Measurements from ENCODE around the gene ZNF3. TPM values are rescaled to one million over a fixed set of nuclear protein-coding genes. Genes with fewer than 3 reads are reported as not detected.

The ZNF3 gene
- total and polyA plus RNA-seq, 9 of the 15 experiments (the other 6 are each of a cell fraction or from before 2014, with no cell fraction given) = 30.0 to 64.9 (median 51.5) TPM

GRCh38 chr7:100101016-100101862 is 19.7 kb upstream of the ZNF3 start, which contains the start of the genes AP4M1 and MCM7 (continued):
- no peak for TF ChIP-seq GTF3C2 (IDR thresholded peaks at IDR 0.05; ENCODE audit: borderline replicate concordance, extremely low read depth, insufficient read length)
- TF ChIP-seq EGR1 (conservative IDR thresholded peaks at IDR 0.05) = peak; percentile 79
- TF ChIP-seq ELK1 (CRISPR knock-in tag; IDR thresholded peaks at IDR 0.05) = no peak
- peak; percentile 97 for TF ChIP-seq TOE1 (IDR thresholded peaks at IDR 0.05; ENCODE audit: borderline replicate concordance)
- TF ChIP-seq TOE1 (CRISPR knock-in tag; IDR thresholded peaks at IDR 0.05; ENCODE audit: borderline replicate concordance, low read depth) = no peak
- TF ChIP-seq MLLT1 (IDR thresholded peaks at IDR 0.05) = peak; percentile 46 to 86; a peak in 2 of 4 replicates
- TF ChIP-seq FOXP1 (CRISPR knock-in tag; IDR thresholded peaks at IDR 0.05) = peak; percentile 45; the same call in 1 of the 2 replicates
- peak; percentile 47 for TF ChIP-seq ATF7 (IDR thresholded peaks at IDR 0.05)
- peak in 1 of 2 experiments; percentile 84; a peak in 2 of 4 replicates for TF ChIP-seq SRF (CRISPR knock-in tag; IDR thresholded peaks at IDR 0.05)
- no peak for TF ChIP-seq ZNF695 (CRISPR knock-in tag; IDR thresholded peaks at IDR 0.05)
- no peak for TF ChIP-seq FOXA1 (IDR thresholded peaks at IDR 0.05; ENCODE audit: borderline replicate concordance)
- TF ChIP-seq ETV6 (IDR thresholded peaks at IDR 0.05; ENCODE audit: borderline replicate concordance in 1 of 2, low read depth in 2 of 2, low read length in 1 of 2) = no peak
- TF ChIP-seq ETV6 (CRISPR knock-in tag; IDR thresholded peaks at IDR 0.05; ENCODE audit: borderline replicate concordance) = no peak
- TF ChIP-seq FUS (optimal IDR thresholded peaks at IDR 0.05; ENCODE audit: low read depth, low read length) = peak; percentile 66
- TF ChIP-seq ZNF232 (CRISPR knock-in tag; IDR thresholded peaks at IDR 0.05) = no peak; the same call in none of the 2 replicates
- TF ChIP-seq ERF (CRISPR knock-in tag; IDR thresholded peaks at IDR 0.05) = peak; percentile 44; the same call in 1 of the 2 replicates
- TF ChIP-seq E4F1 (CRISPR knock-in tag; IDR thresholded peaks at IDR 0.05; ENCODE audit: borderline replicate concordance) = no peak
- TF ChIP-seq ZZZ3 (IDR thresholded peaks at IDR 0.05) = peak; percentile 95
